Stomach (tissue), 4 donors: ENCODE results near the gene NLRP11.
"Not testable (repeated sequence)": the region's sequence is repeated elsewhere in the genome, so short reads cannot be mapped to it uniquely, and the experiment has no call there.

Source experiments
- CTCF ChIP-seq, 7 experiments: fragments of 450-650 bp in 4 of 7; fragments of 200-600 bp in 3 of 7; sonication (generic) in 3 of 7; IDR thresholded peaks; one replicate each; pipeline ENCODE4 v1.5.1; 2016 to 2019; ENCODE audit warnings: antibody characterized with exemption in 7 of 7, control low read depth in 2 of 7, mild to moderate bottlenecking in 1 of 7
- POLR2A ChIP-seq, 4 donors: fragments of 450-650 bp; IDR thresholded peaks; one replicate each; pipeline ENCODE4 v1.6.1; 2016; ENCODE audit warnings: antibody characterized with exemption in 4 of 4, control low read depth in 2 of 4, mild to moderate bottlenecking in 1 of 4, moderate library complexity in 1 of 4
- POLR2AphosphoS5 ChIP-seq, 3 donors: sonication (generic); formaldehyde crosslinking; IDR thresholded peaks; one replicate each; pipeline ENCODE4 v1.6.1; 2016; ENCODE audit warnings: antibody characterized with exemption in 3 of 3

GRCh38 chr19:55769632-55770031, 62.2 kb downstream of the NLRP11 start:
- not testable (repeated sequence) for TF ChIP-seq POLR2A, CTCF, POLR2AphosphoS5 (IDR thresholded peaks at IDR 0.05)
